ENCODE results near the gene FOXK2.

DNA sequence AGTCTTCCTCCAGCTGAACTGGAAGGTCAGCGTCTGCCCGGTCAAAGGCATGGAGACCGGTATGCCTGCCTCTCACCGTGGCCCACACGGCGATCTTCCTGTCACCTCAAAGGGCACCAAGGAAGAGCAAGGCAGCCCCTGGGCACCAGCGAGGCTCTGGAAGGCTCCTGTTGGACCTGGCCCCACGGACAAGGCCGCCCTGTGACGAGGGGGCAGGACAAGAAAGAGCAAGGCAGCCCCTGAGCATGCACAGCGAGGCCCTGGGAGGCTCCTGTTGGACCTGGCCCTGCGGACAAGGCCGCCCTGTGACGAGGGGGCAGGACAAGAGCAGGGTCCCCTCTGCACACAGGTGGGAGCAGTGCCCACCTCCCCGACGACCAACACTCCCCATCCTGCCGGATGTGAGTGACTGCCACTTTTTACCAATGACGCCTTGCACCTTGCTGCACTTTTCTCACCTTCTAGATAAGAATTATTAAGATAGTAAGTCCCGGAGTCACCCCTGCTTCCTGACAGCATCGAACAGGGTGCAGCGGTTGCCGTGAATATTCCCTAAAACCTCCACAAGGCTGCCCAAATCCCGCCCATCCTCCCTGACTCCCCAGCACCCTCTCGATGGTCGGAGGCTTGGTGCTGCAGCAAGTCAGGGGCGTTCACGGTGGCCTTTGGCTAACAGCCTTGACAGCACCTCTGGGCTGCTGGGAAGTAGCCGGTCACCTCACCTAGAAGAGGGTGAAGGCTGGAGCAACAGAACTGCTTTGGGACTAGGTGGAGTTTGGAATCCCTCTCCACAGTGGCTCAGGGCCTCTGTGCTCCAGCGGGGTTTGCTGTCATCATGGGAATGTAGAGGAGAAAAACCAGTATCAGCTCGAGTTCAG is 134.4 kb downstream of the FOXK2 start:
- no peak for TF ChIP-seq POLR2A (IDR thresholded peaks at IDR 0.05)
- TF ChIP-seq, protein P1, sequence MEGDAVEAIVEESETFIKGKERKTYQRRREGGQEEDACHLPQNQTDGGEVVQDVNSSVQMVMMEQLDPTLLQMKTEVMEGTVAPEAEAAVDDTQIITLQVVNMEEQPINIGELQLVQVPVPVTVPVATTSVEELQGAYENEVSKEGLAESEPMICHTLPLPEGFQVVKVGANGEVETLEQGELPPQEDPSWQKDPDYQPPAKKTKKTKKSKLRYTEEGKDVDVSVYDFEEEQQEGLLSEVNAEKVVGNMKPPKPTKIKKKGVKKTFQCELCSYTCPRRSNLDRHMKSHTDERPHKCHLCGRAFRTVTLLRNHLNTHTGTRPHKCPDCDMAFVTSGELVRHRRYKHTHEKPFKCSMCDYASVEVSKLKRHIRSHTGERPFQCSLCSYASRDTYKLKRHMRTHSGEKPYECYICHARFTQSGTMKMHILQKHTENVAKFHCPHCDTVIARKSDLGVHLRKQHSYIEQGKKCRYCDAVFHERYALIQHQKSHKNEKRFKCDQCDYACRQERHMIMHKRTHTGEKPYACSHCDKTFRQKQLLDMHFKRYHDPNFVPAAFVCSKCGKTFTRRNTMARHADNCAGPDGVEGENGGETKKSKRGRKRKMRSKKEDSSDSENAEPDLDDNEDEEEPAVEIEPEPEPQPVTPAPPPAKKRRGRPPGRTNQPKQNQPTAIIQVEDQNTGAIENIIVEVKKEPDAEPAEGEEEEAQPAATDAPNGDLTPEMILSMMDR (IDR thresholded peaks at IDR 0.05), result no peak
